Measurements from ENCODE around the gene PLEKHA8. TPM values are rescaled to one million over a fixed set of nuclear protein-coding genes. Genes with fewer than 3 reads are reported as not detected.
"Not testable (repeated sequence)": the region's sequence is repeated elsewhere in the genome, so short reads cannot be mapped to it uniquely, and the experiment has no call there.

The PLEKHA8 gene
- total RNA-seq, 1 donor from 2014 or later = 16.3 TPM

- DNase-seq (ENCODE audit: extremely low read depth, low read depth, low spot score) = no peak
Measured at GRCh38 chr7:30057741-30058140, 29.5 kb downstream of the PLEKHA8 start.

- not testable (repeated sequence) for DNase-seq (ENCODE audit: extremely low read depth, low read depth, low spot score)
Measured at GRCh38 chr7:30061786-30062185, 33.6 kb downstream of the PLEKHA8 start.

DNA sequence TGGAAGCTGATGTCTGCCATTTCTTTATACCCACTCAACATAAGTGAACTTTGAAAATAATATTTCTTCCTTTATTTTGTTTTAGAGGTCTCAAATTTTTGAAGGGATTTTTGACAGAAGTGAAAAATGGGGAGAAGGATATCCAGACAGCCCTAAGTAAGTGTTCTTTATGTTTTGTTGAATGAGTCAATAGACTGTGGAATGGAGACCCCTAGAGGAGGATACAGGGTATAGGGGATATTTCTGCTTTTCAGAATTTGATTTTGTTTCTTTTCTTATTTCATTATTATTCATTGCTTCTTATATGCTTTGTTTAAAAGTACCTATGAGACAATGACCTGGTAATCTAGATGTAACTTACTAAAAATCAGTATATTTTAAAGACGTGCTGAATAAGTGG lies 34.4 kb downstream of the PLEKHA8 start:
- peak; percentile 31 for DNase-seq (ENCODE audit: extremely low read depth, low read depth, low spot score)

DNA sequence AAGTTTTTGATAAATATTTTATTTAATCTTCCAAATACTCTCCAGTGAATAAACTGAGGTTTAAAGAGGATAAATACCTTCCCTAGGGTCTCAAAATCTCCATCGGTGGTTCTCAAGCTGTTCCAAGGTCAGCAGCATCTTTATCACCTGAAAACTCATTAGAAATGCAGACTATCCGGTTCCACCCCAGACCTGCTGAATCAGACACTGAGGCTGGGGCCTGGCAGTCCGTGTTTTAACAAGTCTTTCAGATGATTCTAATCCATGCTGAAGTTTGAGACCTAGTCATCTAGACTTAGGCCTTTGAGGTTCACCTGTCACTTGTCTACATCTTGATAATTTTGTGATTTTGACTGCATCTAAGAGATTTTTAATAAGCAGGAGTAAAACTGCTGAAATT lies 37.5 kb downstream of the PLEKHA8 start:
- no peak for DNase-seq (ENCODE audit: extremely low read depth, low read depth, low spot score)

DNA sequence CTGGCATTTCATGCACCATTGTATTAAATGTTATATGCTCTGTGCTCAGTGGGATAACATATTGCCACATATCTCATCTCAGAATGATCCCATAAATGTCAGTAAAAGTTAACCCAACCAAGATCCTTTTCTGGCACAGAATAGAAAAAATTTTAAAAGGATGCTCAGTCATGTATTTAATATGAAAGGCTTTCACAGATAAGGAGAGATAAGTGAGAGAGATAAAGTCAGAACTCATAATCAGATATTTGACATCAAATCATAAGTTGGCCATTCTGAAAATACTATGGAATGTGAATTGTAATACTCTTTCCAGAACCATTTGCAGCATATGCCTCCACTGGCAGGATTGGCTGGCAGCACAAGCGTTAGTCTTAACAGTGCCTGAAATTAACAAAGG lies 38.5 kb downstream of the PLEKHA8 start:
- DNase-seq (ENCODE audit: extremely low read depth, low read depth, low spot score) = no peak

GRCh38 chr7:30068117-30068516 lies 39.9 kb downstream of the PLEKHA8 start:
- no peak for DNase-seq (ENCODE audit: extremely low read depth, low read depth, low spot score)

DNA sequence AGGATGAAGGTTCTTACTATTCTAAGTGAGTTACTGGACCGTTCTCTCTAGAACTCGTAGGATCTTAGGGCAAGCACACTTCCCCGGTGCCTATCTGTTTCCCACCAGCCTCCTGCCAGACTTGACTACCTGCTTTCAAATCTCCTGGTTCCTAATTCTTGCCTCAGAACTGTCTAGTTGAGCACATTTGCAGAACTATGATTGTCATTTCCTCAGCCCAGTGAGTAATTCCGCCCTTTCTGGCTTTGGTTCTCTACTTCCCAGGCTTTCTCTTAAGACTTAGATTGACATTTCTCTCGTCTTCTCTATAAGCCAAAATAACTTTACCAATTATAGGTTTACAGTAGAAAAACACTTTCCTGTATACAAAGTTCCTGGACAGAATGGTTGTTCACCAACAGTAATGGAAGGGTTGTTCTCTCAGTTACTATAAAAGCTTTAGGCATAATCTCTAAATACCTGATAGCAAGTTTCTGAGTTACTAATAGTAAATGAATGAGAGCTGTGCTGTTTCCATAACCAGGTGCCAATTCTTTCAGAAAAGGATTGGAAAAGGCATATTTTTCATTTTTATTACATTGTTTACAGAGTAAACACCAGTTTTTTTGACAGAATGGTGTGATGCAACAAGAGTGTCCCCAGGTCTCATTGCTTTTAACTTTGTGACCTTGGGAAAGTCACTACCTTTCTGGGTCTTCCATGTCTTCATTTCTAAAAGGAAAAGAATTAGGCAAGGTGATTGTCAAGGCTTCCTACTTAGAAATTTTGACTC lies 41.1 kb downstream of the PLEKHA8 start:
- DNase-seq (ENCODE audit: extremely low read depth, low read depth, low spot score) = no peak

DNA sequence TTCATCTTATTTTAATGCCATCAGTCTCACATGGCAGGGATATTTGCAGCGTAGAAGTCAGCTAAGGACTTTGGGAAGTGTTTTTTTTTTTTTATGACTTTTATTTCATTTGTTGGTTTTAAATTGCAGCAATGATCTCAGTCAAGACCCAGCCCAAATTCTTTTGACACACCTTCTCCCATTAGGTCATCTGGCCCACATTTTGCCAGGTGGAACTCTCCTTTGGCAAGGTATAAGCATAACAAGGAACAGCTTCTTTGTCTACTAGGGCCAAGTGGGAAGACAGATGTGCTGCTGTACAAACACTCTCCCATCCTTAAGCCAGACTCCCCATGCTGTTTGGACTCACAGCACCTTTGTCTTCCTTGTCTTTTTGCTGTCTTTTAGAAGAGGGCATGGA lies 41.8 kb downstream of the PLEKHA8 start:
- DNase-seq (ENCODE audit: extremely low read depth, low read depth, low spot score) = no peak

DNA sequence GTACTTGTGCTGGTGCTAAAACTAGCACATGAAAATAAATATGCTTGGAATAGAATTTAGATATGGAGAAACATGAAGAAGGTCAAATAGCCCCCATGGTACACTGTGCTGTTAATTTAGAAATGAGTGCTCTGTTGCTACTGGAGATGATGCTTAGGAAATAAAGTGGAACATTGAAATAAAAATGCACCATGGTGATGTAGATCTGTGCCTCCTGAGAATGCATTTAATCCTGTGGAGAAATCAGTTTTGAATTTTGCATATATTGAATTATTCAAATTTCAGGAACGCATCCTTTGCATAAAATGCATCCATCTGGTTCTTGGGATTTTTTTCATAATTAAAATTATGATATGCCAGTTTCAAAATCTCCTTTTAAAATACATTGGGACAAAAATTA lies 44.5 kb downstream of the PLEKHA8 start:
- no peak for DNase-seq (ENCODE audit: extremely low read depth, low read depth, low spot score)

- DNase-seq (ENCODE audit: extremely low read depth, low read depth, low spot score) = no peak
Measured at GRCh38 chr7:30074422-30075030, 46.3 kb downstream of the PLEKHA8 start.

GRCh38 chr7:30076411-30076810 lies 48.2 kb downstream of the PLEKHA8 start:
- no peak for DNase-seq (ENCODE audit: extremely low read depth, low read depth, low spot score)

DNA sequence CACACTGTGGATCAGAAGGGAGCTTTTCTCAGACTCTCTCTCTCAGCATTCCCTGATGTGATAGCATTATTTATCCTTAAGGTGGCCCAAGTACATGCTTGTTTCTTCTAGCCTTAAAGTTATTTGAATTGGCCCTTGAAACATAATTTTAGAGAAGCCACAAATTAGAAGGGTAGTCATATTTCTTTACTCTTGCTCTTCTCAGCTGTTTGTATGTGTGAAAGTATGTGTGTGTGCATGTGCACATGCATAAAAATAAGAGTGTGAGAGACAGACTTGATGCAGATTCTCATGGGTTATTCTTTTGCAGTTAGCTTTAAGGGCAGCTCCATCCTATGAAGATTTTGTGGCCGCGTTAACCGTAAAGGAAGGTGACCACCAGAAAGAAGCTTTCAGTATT lies 50.1 kb downstream of the PLEKHA8 start:
- no peak for DNase-seq (ENCODE audit: extremely low read depth, low read depth, low spot score)

GRCh38 chr7:30079880-30080279 lies 51.7 kb downstream of the PLEKHA8 start:
- no peak for DNase-seq (ENCODE audit: extremely low read depth, low read depth, low spot score)

- DNase-seq (ENCODE audit: extremely low read depth, low read depth, low spot score) = no peak
Measured at GRCh38 chr7:30080818-30081217, 52.6 kb downstream of the PLEKHA8 start.

GRCh38 chr7:30082686-30083085 lies 54.5 kb downstream of the PLEKHA8 start:
- DNase-seq (ENCODE audit: extremely low read depth, low read depth, low spot score) = no peak

DNA sequence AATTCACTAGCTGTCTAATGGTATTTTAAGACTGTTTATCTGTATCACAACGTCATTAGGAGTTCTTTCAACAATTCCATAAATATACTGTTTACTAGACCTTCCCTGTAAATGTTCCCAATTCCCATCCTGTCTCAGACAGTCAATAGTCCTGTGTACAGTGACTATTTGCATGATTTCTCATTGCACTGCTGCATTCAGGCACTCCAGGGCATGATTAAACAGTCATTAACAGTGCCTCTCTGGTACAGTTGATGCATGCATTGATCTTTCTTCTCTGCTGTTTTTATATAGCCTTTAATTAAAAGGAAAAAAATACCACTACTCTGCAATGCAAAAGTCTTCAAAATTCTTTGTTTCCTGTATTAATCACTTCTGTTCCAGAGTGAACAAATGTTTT lies 55.1 kb downstream of the PLEKHA8 start:
- no peak for DNase-seq (ENCODE audit: extremely low read depth, low read depth, low spot score)

DNA sequence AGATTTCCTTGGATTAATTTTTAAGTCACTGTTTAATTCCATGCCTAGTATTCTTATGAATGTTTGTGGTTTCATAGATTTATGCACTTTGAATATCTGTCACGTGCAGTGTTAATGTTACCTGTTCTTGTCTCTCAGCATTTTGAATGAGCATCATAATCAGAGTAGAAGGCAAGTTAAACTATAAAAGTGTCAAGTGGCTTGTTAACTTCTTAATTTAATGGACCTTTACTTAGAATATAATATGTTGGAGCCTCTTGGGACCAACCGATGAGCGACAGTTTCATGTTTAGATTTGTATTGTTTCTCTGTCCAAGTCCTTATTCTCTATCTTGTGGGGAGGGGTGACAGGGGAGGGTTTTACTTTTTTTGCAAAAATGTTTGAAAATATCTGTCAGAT lies 56.0 kb downstream of the PLEKHA8 start:
- DNase-seq (ENCODE audit: extremely low read depth, low read depth, low spot score) = no peak

- no peak for DNase-seq (ENCODE audit: extremely low read depth, low read depth, low spot score)
Measured at GRCh38 chr7:30086529-30086928, 58.3 kb downstream of the PLEKHA8 start.

GRCh38 chr7:30087371-30087770 lies 59.2 kb downstream of the PLEKHA8 start:
- DNase-seq (ENCODE audit: extremely low read depth, low read depth, low spot score) = no peak

- no peak for DNase-seq (ENCODE audit: extremely low read depth, low read depth, low spot score)
Measured at GRCh38 chr7:30088362-30088761, 60.1 kb downstream of the PLEKHA8 start.

DNA sequence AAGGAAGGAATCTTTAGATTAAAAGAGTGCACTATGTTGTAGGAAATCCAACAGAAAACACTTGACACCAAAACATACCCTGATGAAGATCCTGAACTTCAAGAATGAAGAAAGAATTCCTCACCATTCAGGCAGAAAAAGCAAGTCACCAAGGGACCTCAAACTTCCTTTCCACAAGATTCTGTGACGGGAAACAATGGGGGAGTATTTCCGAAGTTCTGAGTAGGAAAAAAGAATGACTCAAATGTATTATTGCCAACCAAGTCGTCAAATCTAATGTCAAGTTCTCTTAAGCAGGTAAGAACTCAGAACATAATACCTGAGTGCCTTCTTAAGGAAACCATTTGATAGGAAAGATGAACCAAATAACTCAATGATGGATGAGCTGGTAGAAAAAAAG lies 61.9 kb downstream of the PLEKHA8 start:
- DNase-seq (ENCODE audit: extremely low read depth, low read depth, low spot score) = peak; percentile 31

DNA sequence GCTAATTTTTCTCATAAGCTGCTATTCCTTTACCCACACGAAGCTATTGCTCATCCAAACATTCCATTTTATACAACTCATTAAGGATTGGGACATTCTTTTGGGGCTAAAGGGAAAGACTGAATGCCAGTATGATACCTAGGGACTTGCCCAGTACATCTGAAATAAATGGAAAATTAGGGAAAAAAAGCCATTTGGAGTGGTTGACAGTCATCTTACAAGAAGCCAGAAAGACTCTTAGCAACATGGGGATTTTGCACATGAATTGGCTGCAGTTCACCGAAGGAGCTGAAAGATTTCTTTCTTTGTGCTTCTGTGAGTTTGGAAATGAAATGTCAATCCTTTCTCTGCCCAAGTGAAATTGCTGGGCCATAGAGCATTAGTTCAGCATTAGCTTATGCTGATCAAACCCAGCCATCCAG lies 63.3 kb downstream of the PLEKHA8 start:
- no peak for DNase-seq (ENCODE audit: extremely low read depth, low read depth, low spot score)

DNA sequence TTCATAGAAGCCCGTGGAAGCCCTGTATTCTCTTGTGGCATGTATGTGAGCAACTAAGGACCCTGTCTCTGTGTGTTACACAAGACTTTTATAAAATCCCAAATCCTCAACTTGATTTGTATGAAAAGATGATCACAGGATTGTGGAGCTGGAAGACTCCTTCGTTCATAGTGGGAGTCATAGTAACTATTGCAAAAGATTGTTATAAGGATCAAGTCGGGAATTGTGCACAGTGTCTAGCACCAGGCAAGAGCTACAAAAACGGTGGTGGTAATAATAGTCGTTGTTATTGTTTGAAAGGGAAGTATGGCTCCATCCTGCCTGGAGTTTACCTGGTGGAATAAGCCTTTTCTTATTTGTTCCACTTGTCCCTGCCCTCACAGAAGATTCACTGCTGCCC lies 63.8 kb downstream of the PLEKHA8 start:
- DNase-seq (ENCODE audit: extremely low read depth, low read depth, low spot score) = no peak
